Activated T-cell treated with anti-CD3 and anti-CD28 coated beads, Interleukin-2, amount 50 U/mL, for 1 hour (primary cell): ENCODE data around the gene NOTCH3.

Source experiments
- DNase-seq: peaks from one replicate; pipeline ENCODE4 v3.0.0-alpha.2; 2020

NOTCH3 gene

GRCh38 chr19:15122331-15123030 lies 78.3 kb downstream of the NOTCH3 start:
- no peak for DNase-seq

GRCh38 chr19:15120135-15121026 lies 80.4 kb downstream of the NOTCH3 start:
- DNase-seq, result no peak

- DNase-seq, result no peak
Measured at GRCh38 chr19:15118789-15119494, 81.9 kb downstream of the NOTCH3 start.

GRCh38 chr19:15118248-15118647 lies 82.5 kb downstream of the NOTCH3 start:
- DNase-seq, result no peak

GRCh38 chr19:15116856-15117255 lies 83.9 kb downstream of the NOTCH3 start:
- DNase-seq, result no peak

- DNase-seq, result no peak
Measured at GRCh38 chr19:15115762-15116615, 84.8 kb downstream of the NOTCH3 start.

- no peak for DNase-seq
Measured at GRCh38 chr19:15115080-15115479, 85.7 kb downstream of the NOTCH3 start.

GRCh38 chr19:15114153-15114540 lies 86.6 kb downstream of the NOTCH3 start:
- no peak for DNase-seq

GRCh38 chr19:15113245-15114152 lies 87.3 kb downstream of the NOTCH3 start:
- DNase-seq, result no peak

GRCh38 chr19:15112385-15112784 lies 88.4 kb downstream of the NOTCH3 start:
- no peak for DNase-seq

GRCh38 chr19:15111758-15112157 lies 89.0 kb downstream of the NOTCH3 start:
- DNase-seq, result no peak

GRCh38 chr19:15110418-15110815 lies 90.4 kb downstream of the NOTCH3 start:
- no peak for DNase-seq

- DNase-seq, result no peak
Measured at GRCh38 chr19:15109768-15110417, 90.9 kb downstream of the NOTCH3 start.
